Kidney (tissue), 14 donors: ENCODE results near the gene BRD1. TPM values are rescaled to one million over a fixed set of nuclear protein-coding genes. Genes with fewer than 3 reads are reported as not detected.

ENCODE experiments used
- DNase-seq, 5 donors: peaks; one replicate each; pipeline ENCODE4 v3.0.0-alpha.2; 2013 to 2020
- FAIRE-seq: peaks from 2 replicates; lab custom pipeline; 2012; peaks lifted over from hg19 to GRCh38; lab: Jason Lieb, UNC
- H3K27ac ChIP-seq, 2 donors: one replicate each; pipeline ENCODE4 v1.7.0; 2013; ENCODE audit warnings: low read depth in 2 of 2, low read length in 2 of 2, inconsistent platforms in 1 of 2
- H3K27me3 ChIP-seq: one replicate; pipeline ENCODE4 v1.7.1; 2013; ENCODE audit warnings: low read length, inconsistent platforms; ENCODE audit not compliant: control insufficient read depth, insufficient read depth
- H3K36me3 ChIP-seq, 3 donors: one replicate each; pipeline versions ENCODE4 v1.7.0 to v1.7.1; 2013; ENCODE audit warnings: low read length in 3 of 3, control low read depth in 1 of 3, inconsistent platforms in 1 of 3; ENCODE audit not compliant: insufficient read depth in 3 of 3, control insufficient read depth in 2 of 3
- H3K4me1 ChIP-seq, 3 donors: one replicate each; pipeline versions ENCODE4 v1.7.0 to v1.7.1; 2013; ENCODE audit warnings: low read length in 3 of 3, inconsistent platforms in 1 of 3, low read depth in 1 of 3; ENCODE audit not compliant: control insufficient read depth in 2 of 3, insufficient read depth in 2 of 3
- H3K4me3 ChIP-seq, 3 donors: one replicate each; pipeline versions ENCODE4 v1.7.0 to v1.8.1; 2013; ENCODE audit warnings: low read length in 3 of 3, control low read depth in 1 of 3, inconsistent platforms in 1 of 3
- H3K9ac ChIP-seq, 3 donors: one replicate each; pipeline versions ENCODE4 v1.7.0 to v1.7.1; 2013; ENCODE audit warnings: low read length in 3 of 3, control low read depth in 1 of 3, inconsistent platforms in 1 of 3
- H3K9me3 ChIP-seq, 3 donors: one replicate each; pipeline versions ENCODE4 v1.7.0 to v1.7.1; 2013; ENCODE audit warnings: low read length in 3 of 3, control low read depth in 1 of 3, inconsistent platforms in 1 of 3; ENCODE audit not compliant: control insufficient read depth in 2 of 3, insufficient read depth in 1 of 3
- intact Hi-C: fragments of 100-400 bp; cut with DNase I; formaldehyde crosslinking; loops from one replicate; pipeline ENCODE4 v1.11.1; 2022
- polyA plus RNA-seq: library from polyadenylated mRNA; stranded (reverse); fragments of 350-450 nt; fragmentation: Illumina TruSeq; extraction: RNeasy Lipid Tissue Mini Kit (QIAGEN cat#74804); gene quantifications from one replicate; pipeline ENCODE4 v1.2.3, GENCODE V29; 2014; ENCODE audit warnings: low read depth, low replicate concordance; ENCODE audit not compliant: insufficient read depth
- total RNA-seq: library from RNA; stranded (reverse); fragmentation: NEBNext Ultra II Directional; extraction: Animal tissue kit (Norgen Biotek cat#: 25700); gene quantifications from one replicate; pipeline ENCODE4 v1.2.1, GENCODE V29; 2021
- TF ChIP-seq, protein P1 (sequence below): IDR thresholded peaks from 3 replicates; pipeline ENCODE4 v1.5.1; 2012; ENCODE audit warnings: mild to moderate bottlenecking, moderate library complexity, borderline replicate concordance; ENCODE audit not compliant: insufficient read depth; ENCODE audit errors: extremely low read depth
- donor health status: control.
- donor health status: control.
- donor health status: control.
- donor health status: control.
- donor health status: control.
- donor health status: DM: yes; HTN: yes; CAD: no.
- donor health status: Normal renal cell carcinoma (clear cell type).

Gene BRD1
- total and polyA plus RNA-seq, 2 donors from 2014 or later: 8.1 to 40.5 TPM

DNA sequence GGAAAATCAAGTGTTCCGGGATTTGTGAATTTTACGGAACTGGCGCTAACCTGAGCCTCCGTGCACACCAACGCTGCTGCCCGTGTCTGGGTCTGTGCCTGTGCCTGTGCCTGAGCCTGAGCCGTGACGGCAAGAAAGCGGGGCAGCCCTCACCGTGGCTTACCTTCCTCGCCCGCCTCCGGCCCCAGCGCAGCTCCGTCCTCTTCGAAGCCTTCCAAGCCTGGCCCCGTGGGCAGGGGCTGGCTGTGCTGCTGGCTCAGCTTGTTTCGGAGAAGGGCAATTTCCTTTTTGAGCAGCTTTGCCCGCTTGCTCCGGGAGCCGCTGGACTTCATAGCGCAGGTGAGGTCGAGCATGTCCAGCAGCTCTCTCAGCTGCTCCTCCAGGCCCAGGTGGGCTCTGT, 33.8 kb downstream of the BRD1 start:
- H3K9ac ChIP-seq: no peak overlapping the region
- no peak overlapping the region for H3K27ac ChIP-seq
- FAIRE-seq (no peak), DNase-seq (no peak)
- no peaks in the 10 kb centered on the region for H3K27me3 ChIP-seq
- H3K36me3 ChIP-seq: peaks cover 14 to 56% (median 39%) of the 10 kb centered on the region in 3 donors
- intact Hi-C loops: no loop called here
- TF ChIP-seq, protein P1, sequence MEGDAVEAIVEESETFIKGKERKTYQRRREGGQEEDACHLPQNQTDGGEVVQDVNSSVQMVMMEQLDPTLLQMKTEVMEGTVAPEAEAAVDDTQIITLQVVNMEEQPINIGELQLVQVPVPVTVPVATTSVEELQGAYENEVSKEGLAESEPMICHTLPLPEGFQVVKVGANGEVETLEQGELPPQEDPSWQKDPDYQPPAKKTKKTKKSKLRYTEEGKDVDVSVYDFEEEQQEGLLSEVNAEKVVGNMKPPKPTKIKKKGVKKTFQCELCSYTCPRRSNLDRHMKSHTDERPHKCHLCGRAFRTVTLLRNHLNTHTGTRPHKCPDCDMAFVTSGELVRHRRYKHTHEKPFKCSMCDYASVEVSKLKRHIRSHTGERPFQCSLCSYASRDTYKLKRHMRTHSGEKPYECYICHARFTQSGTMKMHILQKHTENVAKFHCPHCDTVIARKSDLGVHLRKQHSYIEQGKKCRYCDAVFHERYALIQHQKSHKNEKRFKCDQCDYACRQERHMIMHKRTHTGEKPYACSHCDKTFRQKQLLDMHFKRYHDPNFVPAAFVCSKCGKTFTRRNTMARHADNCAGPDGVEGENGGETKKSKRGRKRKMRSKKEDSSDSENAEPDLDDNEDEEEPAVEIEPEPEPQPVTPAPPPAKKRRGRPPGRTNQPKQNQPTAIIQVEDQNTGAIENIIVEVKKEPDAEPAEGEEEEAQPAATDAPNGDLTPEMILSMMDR: no peak
- no peak overlapping the region for H3K4me3 ChIP-seq
- H3K4me1 ChIP-seq: peaks cover 0 to 18% (median 3%) of the 10 kb centered on the region in 3 donors
- H3K9me3 ChIP-seq: no peaks in the 10 kb centered on the region

DNA sequence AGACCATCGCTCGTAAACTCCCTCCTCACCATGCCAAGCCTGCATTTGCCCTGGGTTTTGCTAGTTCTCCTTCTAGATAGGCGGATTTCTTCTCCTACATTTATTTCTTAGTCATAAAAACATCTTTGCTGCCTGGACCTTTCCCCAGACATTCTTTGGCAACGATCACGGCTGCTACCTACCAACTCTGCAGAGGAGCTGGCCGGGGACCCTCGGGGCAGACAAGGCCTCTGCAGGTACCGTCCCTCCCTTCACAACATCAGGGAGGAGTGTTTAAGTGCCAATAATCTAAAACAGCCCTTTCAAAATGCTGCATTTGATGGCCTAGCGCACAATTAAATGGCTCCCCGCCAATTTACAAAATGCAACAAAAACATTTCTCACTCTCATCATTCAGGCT, 34.4 kb downstream of the BRD1 start:
- Histone ChIP-seq H3K4me1 (peaks cover 0 to 19% (median 5%) of the 10 kb centered on the region in 3 donors), H3K27ac (no peak overlapping the region), H3K27me3 (no peaks in the 10 kb centered on the region), H3K9me3 (no peaks in the 10 kb centered on the region), H3K36me3 (peaks cover 14 to 55% (median 39%) of the 10 kb centered on the region in 3 donors), H3K9ac (no peak overlapping the region), H3K4me3 (no peak overlapping the region)
- FAIRE-seq (no peak), DNase-seq (peak in 1 of 5 donors; percentile 34)
- TF ChIP-seq, protein P1: no peak
- intact Hi-C loops: no loop called here

DNA sequence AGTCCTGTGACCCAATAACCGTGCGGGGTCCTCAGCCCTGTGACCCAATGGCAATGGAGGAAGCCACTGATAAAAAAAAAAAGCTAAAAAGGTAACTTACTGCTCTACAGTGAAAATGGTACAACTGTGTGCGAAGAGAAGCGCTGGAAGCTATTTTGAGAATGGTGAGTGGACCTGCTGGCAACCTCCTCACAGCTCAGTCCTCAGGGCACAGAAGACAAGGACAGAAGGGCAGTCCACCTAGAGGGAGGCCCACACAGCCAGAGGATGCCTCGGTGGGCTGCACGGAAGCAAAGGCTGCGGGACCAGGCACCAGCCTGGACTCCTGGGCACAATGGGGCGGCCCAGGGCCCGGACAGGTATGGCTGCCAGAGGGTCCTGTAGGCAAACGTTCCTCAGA, 35.6 kb downstream of the BRD1 start:
- H3K9ac ChIP-seq: no peak overlapping the region
- TF ChIP-seq, protein P1: no peak
- intact Hi-C loops: no loop called here
- H3K4me1 ChIP-seq: peaks cover 0 to 19% (median 5%) of the 10 kb centered on the region in 3 donors
- no peak overlapping the region for H3K27ac ChIP-seq
- H3K27me3 ChIP-seq: no peaks in the 10 kb centered on the region
- no peak for DNase-seq
- no peak for FAIRE-seq
- no peak overlapping the region for H3K4me3 ChIP-seq
- peaks cover 13 to 44% (median 32%) of the 10 kb centered on the region in 3 donors for H3K36me3 ChIP-seq
- H3K9me3 ChIP-seq: no peaks in the 10 kb centered on the region

DNA sequence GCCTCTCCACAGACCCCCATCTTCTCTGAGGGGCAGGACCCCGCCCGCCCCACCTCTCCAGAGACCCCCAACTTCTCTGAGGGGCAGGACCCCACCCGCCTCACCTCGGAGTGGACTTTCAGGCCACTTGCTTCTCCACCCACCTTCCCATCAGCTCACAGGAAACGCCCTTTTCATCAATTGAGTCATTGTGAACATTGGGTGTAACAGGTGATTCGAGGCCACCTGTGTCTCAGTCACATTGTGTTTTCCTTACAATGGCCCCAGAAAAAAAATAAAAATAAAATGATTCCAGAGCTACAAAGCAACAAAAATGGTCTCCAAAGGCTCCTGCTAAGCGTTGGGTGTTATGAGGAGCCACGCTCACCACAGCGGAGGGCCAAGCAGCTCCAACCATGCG, 36.0 kb downstream of the BRD1 start:
- H3K27ac ChIP-seq: no peak overlapping the region
- no peak overlapping the region for H3K4me3 ChIP-seq
- peaks cover 0 to 19% (median 5%) of the 10 kb centered on the region in 3 donors for H3K4me1 ChIP-seq
- DNase-seq: no peak
- FAIRE-seq: no peak
- TF ChIP-seq, protein P1: no peak
- no peaks in the 10 kb centered on the region for H3K9me3 ChIP-seq
- peaks cover 10 to 42% (median 29%) of the 10 kb centered on the region in 3 donors for H3K36me3 ChIP-seq
- no peaks in the 10 kb centered on the region for H3K27me3 ChIP-seq
- no peak overlapping the region for H3K9ac ChIP-seq
- intact Hi-C loops: no loop called here
